ENCODE results near the gene UBE2L3. TPM values are rescaled to one million over a fixed set of nuclear protein-coding genes. Genes with fewer than 3 reads are reported as not detected.

Gene UBE2L3
- total and polyA plus RNA-seq, 2 of the 8 experiments (the other 6 are each of a cell fraction or from before 2014, with no cell fraction given): 63.5 to 90.0 TPM

DNA sequence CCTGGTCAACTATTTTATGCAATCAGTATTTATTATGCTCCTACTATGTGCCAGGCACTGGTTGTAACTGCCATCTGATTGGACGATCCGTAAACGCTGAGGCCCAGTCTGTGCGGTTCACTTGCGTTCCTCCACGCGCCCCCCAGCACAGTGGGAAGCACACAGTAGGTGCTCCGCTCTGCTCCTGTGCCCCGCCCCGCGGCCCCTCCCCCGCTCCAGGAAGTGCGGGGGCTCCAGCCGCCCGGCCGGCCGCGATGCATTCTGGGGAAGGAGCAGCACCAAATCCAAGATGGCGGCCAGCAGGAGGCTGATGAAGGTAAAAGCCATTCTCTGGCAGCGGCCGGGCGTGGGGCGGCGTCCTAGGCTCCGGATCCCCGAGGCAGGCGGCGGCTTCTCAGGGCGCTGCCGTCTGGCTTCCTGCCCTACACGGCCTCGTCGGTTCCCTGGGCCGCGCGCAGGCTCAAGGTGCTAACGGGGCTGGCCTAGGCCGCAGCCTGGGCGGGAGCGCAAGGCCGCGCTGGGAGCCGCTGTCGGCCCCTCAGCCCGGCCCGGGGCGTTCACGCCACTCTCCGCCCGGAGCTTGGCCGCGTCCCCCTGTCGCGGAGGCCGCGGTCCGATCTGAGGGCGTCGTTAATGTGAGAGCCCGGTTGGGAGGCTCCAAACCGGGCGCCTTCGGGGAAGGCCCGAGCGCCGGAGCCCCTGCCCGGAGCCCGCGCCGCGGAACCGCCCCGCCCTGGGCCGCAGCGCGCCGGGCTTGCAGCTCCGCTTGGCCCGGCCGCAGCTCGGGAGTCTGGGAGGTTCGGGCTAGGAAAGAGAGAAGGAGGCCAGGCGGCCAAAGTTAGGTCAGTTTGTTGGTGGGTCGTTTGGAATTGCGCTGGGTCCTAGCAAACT lies at the start of gene UBE2L3 (continued):
- TF ChIP-seq, protein P1, sequence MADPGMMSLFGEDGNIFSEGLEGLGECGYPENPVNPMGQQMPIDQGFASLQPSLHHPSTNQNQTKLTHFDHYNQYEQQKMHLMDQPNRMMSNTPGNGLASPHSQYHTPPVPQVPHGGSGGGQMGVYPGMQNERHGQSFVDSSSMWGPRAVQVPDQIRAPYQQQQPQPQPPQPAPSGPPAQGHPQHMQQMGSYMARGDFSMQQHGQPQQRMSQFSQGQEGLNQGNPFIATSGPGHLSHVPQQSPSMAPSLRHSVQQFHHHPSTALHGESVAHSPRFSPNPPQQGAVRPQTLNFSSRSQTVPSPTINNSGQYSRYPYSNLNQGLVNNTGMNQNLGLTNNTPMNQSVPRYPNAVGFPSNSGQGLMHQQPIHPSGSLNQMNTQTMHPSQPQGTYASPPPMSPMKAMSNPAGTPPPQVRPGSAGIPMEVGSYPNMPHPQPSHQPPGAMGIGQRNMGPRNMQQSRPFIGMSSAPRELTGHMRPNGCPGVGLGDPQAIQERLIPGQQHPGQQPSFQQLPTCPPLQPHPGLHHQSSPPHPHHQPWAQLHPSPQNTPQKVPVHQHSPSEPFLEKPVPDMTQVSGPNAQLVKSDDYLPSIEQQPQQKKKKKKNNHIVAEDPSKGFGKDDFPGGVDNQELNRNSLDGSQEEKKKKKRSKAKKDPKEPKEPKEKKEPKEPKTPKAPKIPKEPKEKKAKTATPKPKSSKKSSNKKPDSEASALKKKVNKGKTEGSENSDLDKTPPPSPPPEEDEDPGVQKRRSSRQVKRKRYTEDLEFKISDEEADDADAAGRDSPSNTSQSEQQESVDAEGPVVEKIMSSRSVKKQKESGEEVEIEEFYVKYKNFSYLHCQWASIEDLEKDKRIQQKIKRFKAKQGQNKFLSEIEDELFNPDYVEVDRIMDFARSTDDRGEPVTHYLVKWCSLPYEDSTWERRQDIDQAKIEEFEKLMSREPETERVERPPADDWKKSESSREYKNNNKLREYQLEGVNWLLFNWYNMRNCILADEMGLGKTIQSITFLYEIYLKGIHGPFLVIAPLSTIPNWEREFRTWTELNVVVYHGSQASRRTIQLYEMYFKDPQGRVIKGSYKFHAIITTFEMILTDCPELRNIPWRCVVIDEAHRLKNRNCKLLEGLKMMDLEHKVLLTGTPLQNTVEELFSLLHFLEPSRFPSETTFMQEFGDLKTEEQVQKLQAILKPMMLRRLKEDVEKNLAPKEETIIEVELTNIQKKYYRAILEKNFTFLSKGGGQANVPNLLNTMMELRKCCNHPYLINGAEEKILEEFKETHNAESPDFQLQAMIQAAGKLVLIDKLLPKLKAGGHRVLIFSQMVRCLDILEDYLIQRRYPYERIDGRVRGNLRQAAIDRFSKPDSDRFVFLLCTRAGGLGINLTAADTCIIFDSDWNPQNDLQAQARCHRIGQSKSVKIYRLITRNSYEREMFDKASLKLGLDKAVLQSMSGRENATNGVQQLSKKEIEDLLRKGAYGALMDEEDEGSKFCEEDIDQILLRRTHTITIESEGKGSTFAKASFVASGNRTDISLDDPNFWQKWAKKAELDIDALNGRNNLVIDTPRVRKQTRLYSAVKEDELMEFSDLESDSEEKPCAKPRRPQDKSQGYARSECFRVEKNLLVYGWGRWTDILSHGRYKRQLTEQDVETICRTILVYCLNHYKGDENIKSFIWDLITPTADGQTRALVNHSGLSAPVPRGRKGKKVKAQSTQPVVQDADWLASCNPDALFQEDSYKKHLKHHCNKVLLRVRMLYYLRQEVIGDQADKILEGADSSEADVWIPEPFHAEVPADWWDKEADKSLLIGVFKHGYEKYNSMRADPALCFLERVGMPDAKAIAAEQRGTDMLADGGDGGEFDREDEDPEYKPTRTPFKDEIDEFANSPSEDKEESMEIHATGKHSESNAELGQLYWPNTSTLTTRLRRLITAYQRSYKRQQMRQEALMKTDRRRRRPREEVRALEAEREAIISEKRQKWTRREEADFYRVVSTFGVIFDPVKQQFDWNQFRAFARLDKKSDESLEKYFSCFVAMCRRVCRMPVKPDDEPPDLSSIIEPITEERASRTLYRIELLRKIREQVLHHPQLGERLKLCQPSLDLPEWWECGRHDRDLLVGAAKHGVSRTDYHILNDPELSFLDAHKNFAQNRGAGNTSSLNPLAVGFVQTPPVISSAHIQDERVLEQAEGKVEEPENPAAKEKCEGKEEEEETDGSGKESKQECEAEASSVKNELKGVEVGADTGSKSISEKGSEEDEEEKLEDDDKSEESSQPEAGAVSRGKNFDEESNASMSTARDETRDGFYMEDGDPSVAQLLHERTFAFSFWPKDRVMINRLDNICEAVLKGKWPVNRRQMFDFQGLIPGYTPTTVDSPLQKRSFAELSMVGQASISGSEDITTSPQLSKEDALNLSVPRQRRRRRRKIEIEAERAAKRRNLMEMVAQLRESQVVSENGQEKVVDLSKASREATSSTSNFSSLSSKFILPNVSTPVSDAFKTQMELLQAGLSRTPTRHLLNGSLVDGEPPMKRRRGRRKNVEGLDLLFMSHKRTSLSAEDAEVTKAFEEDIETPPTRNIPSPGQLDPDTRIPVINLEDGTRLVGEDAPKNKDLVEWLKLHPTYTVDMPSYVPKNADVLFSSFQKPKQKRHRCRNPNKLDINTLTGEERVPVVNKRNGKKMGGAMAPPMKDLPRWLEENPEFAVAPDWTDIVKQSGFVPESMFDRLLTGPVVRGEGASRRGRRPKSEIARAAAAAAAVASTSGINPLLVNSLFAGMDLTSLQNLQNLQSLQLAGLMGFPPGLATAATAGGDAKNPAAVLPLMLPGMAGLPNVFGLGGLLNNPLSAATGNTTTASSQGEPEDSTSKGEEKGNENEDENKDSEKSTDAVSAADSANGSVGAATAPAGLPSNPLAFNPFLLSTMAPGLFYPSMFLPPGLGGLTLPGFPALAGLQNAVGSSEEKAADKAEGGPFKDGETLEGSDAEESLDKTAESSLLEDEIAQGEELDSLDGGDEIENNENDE (IDR thresholded peaks at IDR 0.05; ENCODE audit: insufficient replicate concordance, low read length): no peak
- TF ChIP-seq PHF8 (conservative IDR thresholded peaks at IDR 0.05; ENCODE audit: low read depth, low read length) (peak; percentile 97), TCF12 (IDR thresholded peaks at IDR 0.05; ENCODE audit: low read depth, low read length) (no peak), POU5F1 (IDR thresholded peaks at IDR 0.05; ENCODE audit: low read depth, low read length) (no peak), KDM1A (IDR thresholded peaks at IDR 0.05; ENCODE audit: borderline replicate concordance, low read length) (peak; percentile 73; the same call in 1 of the 2 replicates), HDAC6 (IDR thresholded peaks at IDR 0.05; ENCODE audit: low read depth, low read length) (no peak), TBP (IDR thresholded peaks at IDR 0.05; ENCODE audit: low read depth, low read length) (peak; percentile 87), GABPA (IDR thresholded peaks at IDR 0.05; ENCODE audit: borderline replicate concordance, insufficient read depth, low read length) (no peak), SIX5 (IDR thresholded peaks at IDR 0.05; ENCODE audit: low read depth, low read length) (no peak), TEAD4 (IDR thresholded peaks at IDR 0.05; ENCODE audit: low read depth, low read length) (0 out of 2 replicates have a peak, but pooled peaks have one; percentile 14)
